IPS DF 19.7 (cell line): ENCODE measurements around the gene DOP1A.
A peak's percentile ranks its signal among the peaks of the same experiment; 100 is the strongest.

Source experiments
- DNase-seq: peaks from one replicate; pipeline ENCODE4 v3.0.0-alpha.2; 2013; ENCODE audit warnings: low read depth, low spot score

The DOP1A gene

GRCh38 chr6:83067448-83068439 lies at the start of gene DOP1A:
TSS of gene DOP1A (plus strand) at chr6:83067671. CDS start at chr6:83096978, 29,307 bp downstream.
- peak; percentile 64 for DNase-seq

- DNase-seq, result no peak
Measured at GRCh38 chr6:83019741-83020140, 47.7 kb upstream of the DOP1A start.

- no peak for DNase-seq
Measured at GRCh38 chr6:83031689-83032088, 35.8 kb upstream of the DOP1A start.

- DNase-seq, result no peak
Measured at GRCh38 chr6:83038246-83038645, 29.2 kb upstream of the DOP1A start.

- no peak for DNase-seq
Measured at GRCh38 chr6:83042467-83043053, 24.9 kb upstream of the DOP1A start.

- DNase-seq, result no peak
Measured at GRCh38 chr6:83044091-83044768, 23.2 kb upstream of the DOP1A start.

- DNase-seq, result peak; percentile 59
Measured at GRCh38 chr6:83047065-83047754, 20.3 kb upstream of the DOP1A start.

GRCh38 chr6:83051377-83052172 lies 15.9 kb upstream of the DOP1A start:
- DNase-seq, result no peak

- DNase-seq, result no peak
Measured at GRCh38 chr6:83053678-83054077, 13.8 kb upstream of the DOP1A start.

- no peak for DNase-seq
Measured at GRCh38 chr6:83055366-83055964, 12.0 kb upstream of the DOP1A start.

GRCh38 chr6:83057705-83058321 lies 9.7 kb upstream of the DOP1A start:
- DNase-seq, result no peak

GRCh38 chr6:83061190-83061589 lies 6.3 kb upstream of the DOP1A start:
- no peak for DNase-seq

- DNase-seq, result no peak
Measured at GRCh38 chr6:83062225-83062624, 5.2 kb upstream of the DOP1A start.

- DNase-seq, result no peak
Measured at GRCh38 chr6:83065511-83066192, 1.8 kb upstream of the DOP1A start, which contains the start of gene UBE3D. TSS of gene UBE3D (minus strand) at chr6:83065841. CDS start at chr6:83065718, 123 bp downstream.

- no peak for DNase-seq
Measured at GRCh38 chr6:83068616-83069015, 1.1 kb downstream of the DOP1A start.

GRCh38 chr6:83069633-83070032 lies 2.2 kb downstream of the DOP1A start:
- DNase-seq, result no peak

- no peak for DNase-seq
Measured at GRCh38 chr6:83071023-83071422, 3.6 kb downstream of the DOP1A start.

GRCh38 chr6:83071707-83072106 lies 4.2 kb downstream of the DOP1A start:
- no peak for DNase-seq

- DNase-seq, result no peak
Measured at GRCh38 chr6:83072726-83073125, 5.3 kb downstream of the DOP1A start.
